Prostate gland (tissue), 2 donors: ENCODE results near the gene TMTC3. TPM values are rescaled to one million over a fixed set of nuclear protein-coding genes. Genes with fewer than 3 reads are reported as not detected.
"Not testable (repeated sequence)": the region's sequence is repeated elsewhere in the genome, so short reads cannot be mapped to it uniquely, and the experiment has no call there.

Source experiments
- DNase-seq: peaks from one replicate; pipeline ENCODE4 v3.0.0-alpha.2; 2019; ENCODE audit warnings: low spot score
- H3K27ac ChIP-seq, 2 donors: fragments of 200-600 bp; sonication (generic); 2 replicates each; pipeline ENCODE4 v1.5.1; 2017 to 2019
- H3K27me3 ChIP-seq: fragments of 200-600 bp; sonication (generic); replicated peaks from 2 replicates; pipeline ENCODE4 v1.5.1; 2019; ENCODE audit not compliant: insufficient read depth
- H3K36me3 ChIP-seq, 2 donors: fragments of 200-600 bp; sonication (generic); 1 replicate in 1 of 2; 2 replicates in 1 of 2; pipeline versions ENCODE4 v1.5.1 to v1.8.1; 2017 to 2019
- H3K4me1 ChIP-seq: fragments of 200-600 bp; sonication (generic); replicated peaks from 2 replicates; pipeline ENCODE4 v1.5.1; 2019
- H3K4me3 ChIP-seq, 2 donors: fragments of 200-600 bp; sonication (generic); 2 replicates each; pipeline ENCODE4 v1.5.1; 2017 to 2019
- H3K9me3 ChIP-seq: fragments of 200-600 bp; sonication (generic); 2 replicates; pipeline ENCODE4 v1.5.1; 2017
- CTCF ChIP-seq, 4 experiments: fragments of 200-600 bp in 2 of 4; fragments of 450-650 bp in 2 of 4; sonication (generic) in 2 of 4; IDR thresholded peaks; 1 replicate in 3 of 4; 2 replicates in 1 of 4; pipeline ENCODE4 v1.5.1; 2016 to 2019; ENCODE audit warnings: antibody characterized with exemption in 4 of 4, mild to moderate bottlenecking in 2 of 4, moderate library complexity in 2 of 4
- POLR2A ChIP-seq: fragments of 450-650 bp; IDR thresholded peaks from one replicate; pipeline ENCODE4 v1.6.1; 2016; ENCODE audit warnings: antibody characterized with exemption, mild to moderate bottlenecking
- POLR2AphosphoS5 ChIP-seq: sonication (generic); formaldehyde crosslinking; IDR thresholded peaks from one replicate; pipeline ENCODE4 v1.6.1; 2017; ENCODE audit warnings: antibody characterized with exemption
- WGBS: methylation state at CpG from one replicate; pipeline ENCODE4 v1.1.5; 2018; 5-methylcytosine and 5-hydroxymethylcytosine counted together
- intact Hi-C: fragments of 100-400 bp; cut with DNase I; formaldehyde crosslinking; loops from one replicate; pipeline ENCODE4 v1.14.2; 2022
- total RNA-seq, 2 donors: library from RNA; depleted of rRNA; stranded (reverse); fragments of >200 nt; gene quantifications; one replicate each; pipeline ENCODE4 v1.1.0, GENCODE V29; 2016

Gene TMTC3
- total RNA-seq, 2 donors from 2014 or later = 15.1 to 23.6 TPM

GRCh38 chr12:88207921-88208620 is 66.0 kb downstream of the TMTC3 start:
- DNase-seq = no peak
- Histone ChIP-seq H3K4me3 (no peak overlapping the region), H3K27me3 (no peaks in the 10 kb centered on the region), H3K36me3 (no peaks in the 10 kb centered on the region), H3K4me1 (no peaks in the 10 kb centered on the region), H3K9me3 (no peaks in the 10 kb centered on the region), H3K27ac (no peak overlapping the region)
- TF ChIP-seq CTCF (IDR thresholded peaks at IDR 0.05) (no peak), POLR2AphosphoS5 (no peak), POLR2A (no peak)
- WGBS = 79% methylated on average over 4 of the region's 4 CpGs
- intact Hi-C loops = no loop called here

- intact Hi-C loops = no loop called here
- no peak overlapping the region for H3K27ac ChIP-seq
- H3K9me3 ChIP-seq = no peaks in the 10 kb centered on the region
- no peaks in the 10 kb centered on the region for H3K27me3 ChIP-seq
- no peaks in the 10 kb centered on the region for H3K4me1 ChIP-seq
- no peaks in the 10 kb centered on the region for H3K36me3 ChIP-seq
- H3K4me3 ChIP-seq = no peak overlapping the region
- no peak for DNase-seq
- TF ChIP-seq POLR2AphosphoS5 = no peak
- no peak for TF ChIP-seq CTCF (IDR thresholded peaks at IDR 0.05)
- no peak for TF ChIP-seq POLR2A
- 100% methylated on average over 1 of the region's 1 CpG for WGBS
These were observed 66.6 kb downstream of the TMTC3 start for GRCh38 chr12:88208661-88209060.

- H3K9me3 ChIP-seq, DNase-seq, H3K27me3 ChIP-seq, H3K4me3 ChIP-seq, intact Hi-C loops, H3K27ac ChIP-seq, H3K36me3 ChIP-seq, H3K4me1 ChIP-seq: not testable (repeated sequence)
- 92% methylated on average over 1 of the region's 1 CpG for WGBS
These were observed 68.2 kb downstream of the TMTC3 start for GRCh38 chr12:88210311-88210710.

- DNase-seq = no peak
- intact Hi-C loops = no loop called here
- Histone ChIP-seq H3K4me1 (no peaks in the 10 kb centered on the region), H3K36me3 (no peaks in the 10 kb centered on the region), H3K27me3 (no peaks in the 10 kb centered on the region), H3K9me3 (no peaks in the 10 kb centered on the region), H3K27ac (no peak overlapping the region), H3K4me3 (no peak overlapping the region)
- TF ChIP-seq CTCF (IDR thresholded peaks at IDR 0.05) (no peak), POLR2A (no peak), POLR2AphosphoS5 (no peak)
These were observed 76.2 kb downstream of the TMTC3 start for GRCh38 chr12:88218293-88218692.

- Histone ChIP-seq H3K36me3 (no peaks in the 10 kb centered on the region), H3K27me3 (no peaks in the 10 kb centered on the region), H3K4me3 (no peak overlapping the region), H3K9me3 (no peaks in the 10 kb centered on the region), H3K4me1 (no peaks in the 10 kb centered on the region), H3K27ac (no peak overlapping the region)
- intact Hi-C loops = no loop called here
- TF ChIP-seq POLR2AphosphoS5 = no peak
- TF ChIP-seq POLR2A = no peak
- no peak for TF ChIP-seq CTCF (IDR thresholded peaks at IDR 0.05)
- no peak for DNase-seq
These were observed 77.8 kb downstream of the TMTC3 start for GRCh38 chr12:88219861-88220260.
